Colonic mucosa (tissue), 4 donors: ENCODE results near the gene KREMEN2. TPM values are rescaled to one million over a fixed set of nuclear protein-coding genes. Genes with fewer than 3 reads are reported as not detected.

Experiments
- DNase-seq: peaks from one replicate; pipeline ENCODE4 v3.0.0-alpha.2; 2020
- H3K27ac ChIP-seq: fragments of 200-600 bp; one replicate; pipeline ENCODE4 v1.8.0; 2021
- H3K27me3 ChIP-seq: fragments of 200-600 bp; one replicate; pipeline ENCODE4 v1.8.0; 2021
- H3K36me3 ChIP-seq: fragments of 200-600 bp; one replicate; pipeline ENCODE4 v1.8.0; 2021
- H3K4me1 ChIP-seq: fragments of 200-600 bp; one replicate; pipeline ENCODE4 v1.8.0; 2021; ENCODE audit warnings: mild to moderate bottlenecking
- H3K4me3 ChIP-seq: fragments of 200-600 bp; one replicate; pipeline ENCODE4 v1.8.0; 2021
- H3K9ac ChIP-seq, 2 donors: one replicate each; pipeline ENCODE4 v1.7.0; 2013; ENCODE audit warnings: control low read depth in 2 of 2, low read depth in 2 of 2, low read length in 2 of 2
- H3K9me3 ChIP-seq: fragments of 200-600 bp; one replicate; pipeline ENCODE4 v1.8.0; 2021
- CTCF ChIP-seq: fragments of 200-600 bp; IDR thresholded peaks from one replicate; pipeline ENCODE4 v1.8.0; 2022; ENCODE audit warnings: antibody characterized with exemption, mild to moderate bottlenecking
- intact Hi-C: fragments of 100-400 bp; cut with DNase I; formaldehyde crosslinking; loops from one replicate; pipeline ENCODE4 v1.14.1; 2022
- total RNA-seq, 2 donors: library from RNA; stranded (reverse); fragmentation: NEBNext Ultra II Directional in 1 of 2; extraction: Animal tissue kit (Norgen Biotek cat#: 25700) in 1 of 2; gene quantifications; one replicate each; pipeline ENCODE4 v1.2.1, GENCODE V29; 2021
- donor health status: healthy.
- donor health status: DM: no; HTN: no; CAD: no.
- donor health status: DM: no; HTN: no; CAD: no.

The KREMEN2 gene
- total RNA-seq, result 1 to 10 TPM; 1.4 to 1.5 TPM

- H3K27me3 ChIP-seq, result peaks cover 63% of the 10 kb centered on the region
- intact Hi-C loops, result no loop called here
- H3K9me3 ChIP-seq, result no peaks in the 10 kb centered on the region
- peak within 1 kb of the TSS; percentile 5 to 35 for H3K9ac ChIP-seq
- H3K4me1 ChIP-seq, result peaks cover 29% of the 10 kb centered on the region
- H3K4me3 ChIP-seq, result peak within 1 kb of the TSS; percentile 32
- no peak within 1 kb of the TSS for H3K27ac ChIP-seq
- TF ChIP-seq CTCF, result no peak
- DNase-seq, result peak; percentile 23
- no peaks in the 10 kb centered on the region for H3K36me3 ChIP-seq
Observed at GRCh38 chr16:2963723-2964474, at the start of gene KREMEN2. Gene KREMEN2, plus strand, starts transcription at chr16:2964275. Its CDS starts 246 bp downstream, at chr16:2964521.

- no peak for DNase-seq
- Histone ChIP-seq H3K9me3 (no peaks in the 10 kb centered on the region), H3K4me3 (no peak overlapping the region), H3K27me3 (no peaks in the 10 kb centered on the region), H3K9ac (no peak overlapping the region), H3K36me3 (no peaks in the 10 kb centered on the region), H3K4me1 (no peaks in the 10 kb centered on the region), H3K27ac (no peak overlapping the region)
- intact Hi-C loops, result no loop called here
- TF ChIP-seq CTCF, result no peak
Observed at GRCh38 chr16:2915196-2915929, 48.7 kb upstream of the KREMEN2 start.

- peak; percentile 69 for DNase-seq
- H3K9ac ChIP-seq, result no peak overlapping the region
- intact Hi-C loops, result no loop called here
- no peak overlapping the region for H3K27ac ChIP-seq
- H3K4me3 ChIP-seq, result no peak overlapping the region
- peak; percentile 94 for TF ChIP-seq CTCF
- H3K36me3 ChIP-seq, result no peaks in the 10 kb centered on the region
- no peaks in the 10 kb centered on the region for H3K9me3 ChIP-seq
- H3K27me3 ChIP-seq, result no peaks in the 10 kb centered on the region
- H3K4me1 ChIP-seq, result no peaks in the 10 kb centered on the region
Observed at GRCh38 chr16:2919511-2920255, 44.4 kb upstream of the KREMEN2 start.

GRCh38 chr16:2923481-2923880 is 40.6 kb upstream of the KREMEN2 start:
- no peaks in the 10 kb centered on the region for H3K9me3 ChIP-seq
- H3K4me3 ChIP-seq, result no peak overlapping the region
- intact Hi-C loops, result no loop called here
- no peak overlapping the region for H3K9ac ChIP-seq
- no peak for TF ChIP-seq CTCF
- DNase-seq, result no peak
- no peaks in the 10 kb centered on the region for H3K36me3 ChIP-seq
- H3K27ac ChIP-seq, result no peak overlapping the region
- no peaks in the 10 kb centered on the region for H3K27me3 ChIP-seq
- H3K4me1 ChIP-seq, result peaks cover 3% of the 10 kb centered on the region
